Occipital lobe (tissue), 2 donors: ENCODE data around the gene DHX35. TPM values are rescaled to one million over a fixed set of nuclear protein-coding genes. Genes with fewer than 3 reads are reported as not detected.
"Not testable (repeated sequence)": the region's sequence is repeated elsewhere in the genome, so short reads cannot be mapped to it uniquely, and the experiment has no call there.

Source experiments
- DNase-seq: peaks from one replicate; lab custom pipeline; 2025; lab: John Stamatoyannopoulos, UW
- total RNA-seq: library from RNA; depleted of rRNA; stranded (reverse); fragments of >200 nt; gene quantifications from one replicate; pipeline ENCODE4 v1.2.3, GENCODE V29; 2014

The DHX35 gene
- total RNA-seq, 1 donor from 2014 or later: 12.6 TPM

GRCh38 chr20:38939686-38940085 lies 22.5 kb upstream of the DHX35 start:
- no peak for DNase-seq

DNA sequence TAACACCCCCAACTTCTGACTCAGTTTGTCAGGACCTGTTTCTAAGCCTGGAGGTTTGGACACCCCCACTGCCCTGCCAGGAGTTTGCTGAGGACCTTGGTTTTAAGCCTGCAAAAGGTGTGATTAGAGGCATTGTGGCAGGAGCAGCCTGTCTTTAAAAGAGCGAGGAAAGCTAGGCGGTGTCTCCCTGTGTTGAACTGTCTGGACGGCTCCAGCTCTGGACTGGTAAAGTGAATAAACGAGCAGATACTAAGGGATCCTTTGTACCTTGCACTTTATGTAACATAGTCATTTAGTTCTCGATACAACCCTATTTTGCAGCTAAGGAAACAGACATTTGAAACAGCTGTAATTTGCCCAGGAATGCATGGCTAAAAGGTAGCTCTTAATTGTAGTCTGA lies 21.5 kb upstream of the DHX35 start:
- no peak for DNase-seq

DNA sequence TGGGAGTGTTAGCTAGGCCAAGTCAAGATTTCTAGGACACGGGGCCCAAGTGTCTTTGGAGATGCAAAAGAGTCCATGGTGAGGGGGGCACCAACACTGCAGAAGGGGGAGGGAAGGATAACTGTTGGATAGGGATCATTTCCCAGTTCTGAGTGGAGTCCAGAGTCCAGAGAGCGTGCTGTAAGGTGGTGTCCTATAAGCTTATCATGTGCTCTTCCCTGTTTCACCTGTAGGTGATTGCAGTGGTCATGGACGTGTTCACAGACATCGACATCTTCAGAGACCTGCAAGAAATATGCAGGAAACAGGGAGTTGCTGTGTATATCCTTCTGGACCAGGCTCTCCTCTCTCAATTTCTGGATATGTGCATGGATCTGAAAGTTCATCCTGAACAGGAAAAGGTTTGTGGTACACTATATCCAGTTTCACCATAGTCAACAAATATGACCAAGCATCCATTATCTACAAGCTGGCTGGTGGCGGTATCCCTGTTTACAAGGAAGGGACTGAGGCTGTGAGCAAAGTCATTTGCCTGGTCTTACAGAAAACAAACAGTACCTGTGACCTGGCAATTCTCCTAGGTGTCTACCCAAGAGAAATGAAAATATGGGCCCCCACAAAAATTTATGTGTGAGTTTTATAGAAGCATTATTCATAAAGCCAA lies 20.3 kb upstream of the DHX35 start:
- DNase-seq: no peak

DNA sequence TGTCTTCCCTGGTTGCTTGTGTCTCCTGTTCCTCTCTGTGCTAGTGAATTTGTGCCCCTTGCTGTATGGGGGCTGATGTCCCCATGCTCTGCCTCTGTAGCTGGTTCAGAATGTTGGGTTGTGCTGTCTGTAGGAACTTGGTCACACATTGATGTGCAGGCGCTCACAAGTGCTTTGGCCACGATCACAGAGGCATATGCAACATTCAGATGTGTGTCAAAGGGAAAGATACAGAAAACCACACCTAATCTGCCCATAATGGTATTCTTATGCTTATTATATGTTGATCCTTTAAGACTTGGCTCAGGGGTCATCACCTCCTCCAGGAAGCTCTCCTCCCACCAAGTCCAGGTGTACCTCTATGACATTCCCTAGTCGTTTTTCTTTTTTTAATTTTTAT lies 17.1 kb upstream of the DHX35 start:
- no peak for DNase-seq

DNA sequence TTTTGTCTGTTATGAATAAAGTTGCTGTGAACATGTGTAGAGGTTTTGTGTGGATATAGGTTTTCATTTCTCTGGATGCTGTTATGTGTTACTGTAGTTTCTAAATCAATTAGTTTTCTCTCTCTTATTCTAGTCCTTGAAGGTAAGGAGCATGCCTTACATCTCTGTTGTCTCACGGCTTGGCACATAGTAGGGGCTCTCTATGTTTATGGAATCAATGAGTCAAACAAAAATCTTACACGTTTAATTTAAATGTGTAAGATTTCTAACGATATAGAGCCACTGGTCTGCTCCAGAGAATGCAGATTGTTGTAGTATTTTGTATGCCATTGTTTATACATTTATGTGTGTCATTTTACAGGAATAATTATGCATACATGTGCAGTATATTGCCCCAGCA lies 15.3 kb upstream of the DHX35 start:
- DNase-seq: no peak

GRCh38 chr20:38947931-38948362 lies 14.2 kb upstream of the DHX35 start:
- no peak for DNase-seq

- no peak for DNase-seq
These were observed 11.9 kb upstream of the DHX35 start for GRCh38 chr20:38950254-38950653.

DNA sequence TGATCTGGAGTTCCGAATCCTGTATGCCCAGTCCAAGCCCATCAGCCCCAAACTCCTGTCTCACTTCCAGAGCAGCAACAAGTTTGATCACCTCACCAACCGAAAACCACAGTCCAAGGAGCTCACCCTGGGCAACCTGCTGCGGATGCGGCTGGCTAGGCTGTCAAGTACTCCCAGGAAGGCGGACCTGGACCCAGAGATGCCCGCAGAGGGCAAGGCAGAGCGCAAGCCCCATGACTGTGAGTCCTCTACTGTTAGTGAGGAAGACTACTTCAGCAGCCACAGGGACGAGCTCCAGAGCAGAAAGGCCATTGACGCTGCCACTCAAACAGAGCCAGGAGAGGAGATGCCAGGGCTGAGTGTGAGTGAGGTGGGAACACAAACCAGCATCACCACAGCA lies 10.5 kb upstream of the DHX35 start:
- no peak for DNase-seq

DNA sequence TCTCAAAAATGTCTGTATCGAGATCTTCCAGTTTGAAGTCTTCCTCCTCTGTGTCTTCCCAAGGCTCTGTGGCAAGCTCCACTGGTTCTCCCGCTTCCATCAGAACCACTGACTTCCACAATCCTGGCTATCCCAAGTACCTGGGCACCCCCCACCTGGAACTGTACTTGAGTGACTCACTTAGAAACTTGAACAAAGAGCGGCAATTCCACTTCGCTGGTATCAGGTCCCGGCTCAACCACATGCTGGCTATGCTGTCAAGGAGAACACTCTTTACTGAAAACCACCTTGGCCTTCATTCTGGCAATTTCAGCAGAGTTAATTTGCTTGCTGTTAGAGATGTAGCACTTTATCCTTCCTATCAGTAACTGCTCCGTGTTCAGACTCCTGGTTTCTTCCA lies 10.0 kb upstream of the DHX35 start:
- no peak for DNase-seq

GRCh38 chr20:38953630-38954340 lies 8.4 kb upstream of the DHX35 start:
- no peak for DNase-seq

DNA sequence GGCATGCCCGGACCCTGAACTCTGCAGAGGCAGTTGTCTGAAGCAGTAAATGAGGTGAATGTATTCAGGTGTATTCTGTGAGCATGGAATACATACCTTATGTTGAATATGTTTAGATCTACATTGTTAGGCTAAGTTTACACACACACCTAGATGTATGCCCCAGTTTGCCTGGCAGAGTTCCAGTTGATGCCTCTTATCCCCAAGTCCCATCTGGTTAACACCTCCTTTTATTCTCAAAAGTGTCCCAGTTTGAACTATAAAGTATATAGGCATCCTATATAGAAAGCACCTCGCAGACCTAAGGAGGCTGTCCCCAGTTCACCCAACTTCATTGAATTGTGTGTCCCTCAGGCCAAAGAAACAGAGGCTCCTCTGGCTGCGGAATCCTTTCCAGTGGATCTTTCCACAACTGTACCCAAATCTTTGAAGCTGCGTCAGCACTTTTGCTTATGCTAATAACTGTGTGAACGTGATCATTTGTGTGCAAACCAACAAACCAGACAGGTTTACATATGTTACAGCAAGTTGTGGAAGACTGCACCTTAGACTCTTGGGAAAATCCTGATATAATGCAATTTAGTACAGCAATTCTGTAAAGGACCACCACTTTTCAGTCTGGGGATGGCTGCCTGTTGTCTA lies 4.8 kb upstream of the DHX35 start:
- DNase-seq: no peak

DNA sequence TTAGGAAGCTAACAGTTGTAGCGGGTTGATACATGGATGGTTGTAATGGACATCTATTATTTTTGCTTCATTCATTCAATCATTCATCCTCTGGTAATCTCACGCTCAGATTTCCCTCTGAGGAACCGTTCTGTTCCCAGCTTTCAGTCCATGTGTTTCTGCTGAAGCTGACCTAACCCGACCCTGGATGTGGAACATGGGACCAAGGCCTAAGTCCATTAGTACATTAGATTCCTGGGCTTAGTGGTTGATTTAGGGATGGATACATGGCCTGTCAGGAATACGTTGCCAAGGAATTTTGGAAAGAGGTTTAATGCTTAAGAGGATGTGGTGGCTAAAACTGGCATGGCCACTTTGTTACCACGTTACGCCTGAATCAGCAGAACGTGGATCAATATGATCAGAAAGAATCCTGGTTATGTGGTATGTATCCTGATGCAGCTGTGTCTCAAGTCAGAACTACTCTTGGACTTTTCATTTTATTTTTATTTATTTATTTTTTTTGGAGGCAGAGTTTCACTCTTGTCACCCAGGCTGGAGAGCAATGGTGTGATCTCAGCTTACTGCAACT lies 4.1 kb upstream of the DHX35 start:
- DNase-seq: no peak

DNA sequence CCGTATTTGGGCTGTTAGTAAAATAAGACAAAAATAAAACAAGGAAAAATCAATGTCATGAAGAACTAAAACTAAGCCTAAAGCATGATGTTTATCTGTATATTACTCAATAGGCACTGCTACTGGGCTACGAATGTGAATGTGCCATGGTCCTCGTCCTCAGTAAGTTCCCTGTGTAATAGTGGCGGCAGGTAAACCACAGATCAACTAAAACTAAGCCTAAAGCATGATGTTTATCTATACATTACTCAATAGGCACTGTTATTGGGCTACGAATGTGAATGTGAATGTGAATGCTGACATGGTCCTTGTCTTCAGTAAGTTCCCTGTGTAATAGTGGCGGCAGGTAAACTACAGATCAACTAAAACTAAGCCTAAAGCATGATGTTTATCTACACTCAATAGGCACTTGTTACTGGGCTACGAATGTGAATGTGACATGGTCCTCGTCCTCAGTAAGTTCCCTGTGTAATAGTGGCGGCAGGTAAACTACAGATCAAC lies 1.9 kb upstream of the DHX35 start:
- not testable (repeated sequence) for DNase-seq

- DNase-seq: no peak
These were observed 557 bp upstream of the DHX35 start for GRCh38 chr20:38961530-38962043.

GRCh38 chr20:38962928-38963401 lies 821 bp downstream of the DHX35 start:
- no peak for DNase-seq

- no peak for DNase-seq
These were observed 1.6 kb downstream of the DHX35 start for GRCh38 chr20:38963745-38964144.

DNA sequence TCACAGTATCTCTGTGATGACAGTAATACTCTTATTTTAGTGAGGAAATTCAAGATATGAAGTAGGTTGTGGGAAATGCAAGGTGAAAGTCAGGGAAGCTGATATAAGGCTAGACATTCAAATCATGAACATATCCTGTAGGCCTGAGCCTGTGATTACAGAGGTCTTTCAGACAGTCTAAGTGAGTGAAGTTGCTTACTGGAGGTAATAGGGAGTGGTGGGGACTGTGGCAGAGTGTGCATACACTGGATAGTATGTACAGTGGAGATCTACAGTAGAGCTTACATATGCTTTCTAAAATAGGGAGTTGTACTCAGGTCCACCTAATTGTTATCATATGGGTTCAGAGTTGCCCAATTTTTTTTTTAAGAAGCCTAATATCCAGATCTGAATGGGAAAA lies 3.1 kb downstream of the DHX35 start:
- no peak for DNase-seq

GRCh38 chr20:38968090-38968489 lies 5.9 kb downstream of the DHX35 start:
- no peak for DNase-seq

DNA sequence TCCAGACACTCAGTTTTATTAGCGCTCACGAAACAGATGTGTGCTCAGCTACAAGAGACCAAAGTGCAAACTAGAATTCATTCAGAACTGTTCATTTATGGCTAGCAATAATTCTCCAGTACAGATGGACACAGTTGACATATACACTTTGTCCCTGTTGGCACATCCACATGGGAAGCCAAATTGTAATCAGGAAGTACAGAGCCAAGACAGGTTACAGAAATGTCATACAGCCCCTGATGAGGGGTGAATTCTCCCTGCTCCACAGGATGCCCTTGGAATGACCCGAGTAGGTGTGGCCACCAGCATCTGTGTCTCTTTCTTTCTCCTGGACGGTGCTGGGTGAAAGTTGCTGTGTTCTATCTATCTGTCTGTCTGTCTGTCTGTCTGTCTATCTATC lies 7.6 kb downstream of the DHX35 start:
- no peak for DNase-seq

GRCh38 chr20:38970302-38970701 lies 8.2 kb downstream of the DHX35 start:
- no peak for DNase-seq

DNA sequence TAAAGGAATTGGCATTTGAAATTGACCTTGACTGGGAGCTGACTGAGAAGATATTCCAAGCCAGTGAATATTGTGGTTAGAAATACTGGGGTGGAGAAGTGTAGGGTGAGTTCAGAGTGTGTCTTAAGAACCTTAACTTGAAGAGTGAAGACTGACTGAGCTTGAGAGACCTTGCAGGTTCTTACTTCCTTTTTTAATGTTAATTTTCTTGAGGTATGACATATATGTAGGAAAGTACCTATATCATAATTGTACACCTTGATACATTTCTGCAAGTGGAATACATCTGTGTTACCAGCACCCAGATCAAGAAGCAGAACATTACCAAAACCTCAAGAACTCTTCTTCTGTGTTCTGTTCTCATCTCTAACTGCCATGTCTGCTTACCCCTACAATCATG lies 11.0 kb downstream of the DHX35 start:
- DNase-seq: no peak

DNA sequence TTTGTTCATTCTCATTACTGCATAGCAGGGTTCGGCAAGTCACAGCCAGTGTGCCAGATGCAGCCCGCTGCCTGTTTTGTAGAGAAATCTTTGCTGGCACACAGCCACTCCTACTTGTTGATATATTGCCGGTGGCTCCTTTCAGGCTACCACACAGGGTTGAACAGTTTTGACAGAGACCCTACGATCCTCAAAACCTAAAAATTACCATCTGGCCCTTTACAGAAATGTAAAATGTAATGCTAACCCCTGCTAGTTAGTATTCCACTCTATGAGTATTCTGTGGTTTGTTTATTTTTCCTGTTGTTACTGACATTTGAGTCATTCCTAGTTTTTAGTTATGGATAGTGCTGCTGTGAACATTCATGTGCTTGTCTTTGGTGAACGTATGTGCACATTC lies 11.5 kb downstream of the DHX35 start:
- DNase-seq: no peak
